Activated CD4-positive, alpha-beta T cell treated with anti-CD3 and anti-CD28 coated beads for 4 hours (primary cell): ENCODE data around the gene TF.

Experiments
- DNase-seq, 2 donors: peaks; one replicate each; pipeline ENCODE4 v3.0.0-alpha.2; 2020

Gene TF

DNA sequence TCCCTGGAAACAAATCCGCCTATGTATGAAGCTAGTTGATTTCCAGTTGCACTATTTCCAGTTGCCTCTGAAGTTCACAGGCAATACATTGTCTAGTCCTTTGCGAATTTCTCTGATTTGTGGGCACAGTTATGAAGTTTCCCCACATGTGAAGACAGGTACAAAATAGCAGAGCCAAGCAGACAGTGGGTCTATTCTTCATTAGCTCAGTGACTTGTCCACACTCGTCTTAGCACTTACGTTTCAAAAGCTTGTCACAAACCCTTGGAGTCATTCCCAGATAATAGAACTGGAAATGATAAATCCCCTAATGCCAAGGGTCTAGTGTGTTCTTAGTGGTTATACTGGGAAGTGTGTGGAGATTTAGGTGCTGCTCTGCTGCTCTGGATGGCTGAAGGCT, 73.9 kb downstream of the TF start:
- DNase-seq: no peak

DNA sequence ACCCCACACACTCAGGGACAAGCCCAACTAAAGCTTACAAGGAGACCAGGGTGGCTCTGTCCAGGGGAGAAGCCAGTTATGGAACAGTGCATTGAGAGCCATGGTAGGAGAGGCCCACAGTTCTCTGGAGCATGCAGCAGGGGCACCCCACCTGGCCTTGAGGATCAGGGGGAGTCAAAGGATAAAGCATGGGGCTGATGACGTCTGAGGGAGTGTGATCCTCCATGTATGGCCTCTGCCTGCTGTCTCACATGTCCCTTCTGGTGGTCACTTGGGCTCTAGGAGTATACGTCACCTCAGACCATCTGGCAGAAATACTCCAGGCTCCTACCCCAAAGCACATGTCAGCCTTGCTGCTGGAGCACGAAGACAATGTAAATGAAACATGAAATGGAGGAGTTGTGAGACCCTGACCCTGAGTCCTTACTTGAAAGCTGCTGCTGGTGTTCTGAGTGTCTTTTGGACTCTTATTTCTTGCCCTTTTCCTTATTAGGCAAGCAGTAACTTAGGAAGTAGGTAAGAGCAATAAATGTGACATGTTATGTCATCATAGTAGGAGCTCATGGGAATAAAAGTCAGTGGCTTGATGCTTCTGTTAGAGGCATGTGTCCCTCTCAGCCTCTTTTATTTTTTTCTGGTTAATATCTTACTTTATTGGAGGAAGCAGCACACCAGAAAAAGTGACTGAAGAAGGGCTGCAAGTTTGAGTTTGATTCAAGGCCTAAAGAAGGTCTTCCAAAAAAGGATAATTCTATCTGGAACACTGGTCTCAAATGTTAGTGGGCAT, 74.9 kb downstream of the TF start:
- no peak for DNase-seq

DNA sequence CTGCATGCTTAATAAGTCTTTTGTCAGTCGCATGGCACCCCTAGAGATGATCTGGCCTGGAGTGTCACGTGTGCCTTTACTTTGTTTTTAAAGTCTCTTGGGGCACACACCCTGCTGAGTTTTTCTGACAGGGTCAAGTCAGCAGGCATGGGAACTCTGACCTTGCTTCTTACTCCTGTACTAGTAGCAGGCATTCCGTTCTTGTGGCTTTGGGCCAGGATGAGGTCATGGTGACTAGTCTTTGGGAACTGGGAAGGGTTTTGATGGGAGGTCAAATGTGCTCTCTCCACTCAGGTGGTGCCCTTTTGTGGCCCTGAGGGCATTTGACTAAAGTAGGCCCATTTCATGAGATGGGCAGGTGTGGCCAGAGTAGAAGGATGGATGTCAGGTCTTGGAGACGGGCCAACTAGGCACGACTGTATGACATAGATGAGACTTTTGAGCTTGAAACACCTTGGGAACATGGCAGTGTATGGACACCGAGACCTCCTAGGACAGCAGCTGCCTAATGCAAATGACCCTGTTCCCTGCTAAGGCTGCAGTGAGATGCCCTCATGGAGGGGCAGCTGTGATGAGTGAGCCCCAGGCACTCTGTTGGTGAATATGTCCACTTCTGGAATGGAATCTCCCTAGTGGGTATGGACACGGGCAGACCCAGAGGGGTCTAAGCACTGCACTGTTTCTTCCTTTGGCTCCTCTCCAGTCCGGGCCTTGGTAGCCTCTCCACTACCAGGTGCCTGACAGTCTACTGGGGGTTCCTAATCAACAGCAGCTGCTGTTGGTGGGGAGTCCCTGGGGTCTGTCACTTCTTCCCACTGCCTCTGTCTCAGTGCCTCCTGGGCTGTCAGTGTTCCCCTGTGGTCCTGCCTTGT, 75.8 kb downstream of the TF start:
- no peak for DNase-seq

DNA sequence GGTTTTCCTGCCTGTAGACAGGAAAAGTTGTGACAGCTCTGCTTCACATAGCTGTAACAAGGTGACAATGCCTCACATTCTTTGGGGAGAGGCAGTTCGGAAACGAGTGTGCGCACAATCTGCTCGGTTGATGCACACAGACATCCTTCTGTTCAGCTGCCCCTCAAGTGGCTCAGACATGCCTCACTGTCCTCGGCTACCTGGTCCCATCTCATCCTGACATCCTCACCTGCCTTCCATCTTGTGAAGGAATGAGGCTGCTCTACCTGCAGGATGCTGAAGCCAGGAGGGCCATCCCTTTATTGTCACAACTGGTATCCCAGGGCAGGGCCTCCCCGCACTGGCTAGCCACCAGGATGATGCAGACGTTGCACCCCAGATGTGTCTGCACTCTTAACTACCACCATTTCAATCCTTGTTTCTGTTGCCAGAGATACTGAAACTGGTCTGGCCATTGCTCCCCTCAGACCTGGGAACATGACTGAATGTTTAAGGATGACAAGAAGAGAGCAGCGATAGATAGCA, 78.8 kb downstream of the TF start:
- DNase-seq: no peak

DNA sequence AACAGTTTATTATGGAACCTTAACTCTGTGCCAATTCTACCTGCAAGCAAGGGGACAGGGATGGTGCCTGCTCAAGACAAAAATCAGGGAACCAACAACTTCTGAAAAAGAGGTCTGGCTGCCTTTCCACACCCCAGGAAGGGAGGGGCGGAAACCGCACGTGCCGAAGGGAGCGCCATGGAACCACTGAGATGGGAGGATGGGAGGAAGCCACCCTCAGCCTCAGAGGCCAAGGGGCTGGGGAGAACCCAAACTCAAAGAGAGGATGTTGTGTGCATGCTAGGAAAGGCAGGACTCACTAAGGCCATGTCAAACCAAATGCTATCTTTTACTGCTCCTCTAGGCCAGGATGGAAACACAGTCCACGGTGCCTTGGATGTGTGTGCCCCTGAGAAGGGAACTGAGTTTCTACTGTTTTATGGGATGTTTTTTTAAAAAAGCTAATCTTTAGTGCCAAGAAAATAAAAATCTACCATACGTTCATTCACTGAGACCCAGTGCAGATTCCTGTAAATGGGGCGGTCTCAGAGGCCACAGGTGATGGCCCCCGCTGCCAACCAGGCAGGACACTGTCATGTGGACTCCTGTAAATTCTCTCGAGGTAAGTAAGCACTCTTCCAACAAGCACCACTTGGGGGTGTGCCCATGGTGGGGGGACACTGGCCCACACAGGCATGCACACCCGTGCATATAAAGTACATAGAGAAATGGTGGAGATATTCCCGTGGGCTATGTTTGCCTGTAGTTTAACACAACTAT, 80.0 kb downstream of the TF start:
- no peak for DNase-seq

DNA sequence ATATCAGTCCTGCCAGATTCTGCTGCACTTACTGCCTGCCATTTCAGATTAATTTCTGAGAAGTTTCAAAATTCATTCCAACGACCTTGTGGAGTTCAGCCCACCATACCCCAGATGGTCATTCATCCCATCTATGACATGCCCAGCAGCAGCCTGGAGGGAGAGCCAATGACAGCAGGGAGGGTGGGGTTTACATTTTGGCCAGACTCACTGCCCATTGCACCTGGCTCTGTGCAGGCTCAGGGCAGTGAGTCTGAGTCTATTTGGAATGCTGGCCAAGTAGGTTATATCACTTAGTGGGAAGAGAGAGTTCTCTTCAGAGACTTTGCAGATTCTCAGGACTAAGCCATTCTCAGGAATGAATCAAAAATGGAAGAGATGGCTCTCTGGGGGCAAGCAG, 80.9 kb downstream of the TF start:
- no peak for DNase-seq

DNA sequence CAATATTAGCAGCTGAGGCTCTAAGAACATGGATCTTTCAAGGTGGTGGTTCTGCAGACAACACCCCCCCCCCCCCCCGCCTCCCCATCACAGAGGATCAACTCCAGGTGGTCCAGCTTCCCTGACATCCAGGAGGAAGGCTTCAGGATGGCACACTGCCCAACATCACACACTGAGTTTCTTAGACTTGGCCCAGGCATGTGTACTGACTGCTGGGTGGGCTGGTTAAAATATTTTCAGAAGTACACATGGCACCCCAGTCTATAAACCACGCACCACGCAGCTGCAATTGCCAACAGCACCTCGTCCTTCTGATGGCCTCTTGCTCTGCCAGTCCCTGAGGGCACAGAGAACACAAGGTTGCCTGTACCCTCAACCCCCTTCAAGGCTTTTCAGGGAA, 81.5 kb downstream of the TF start:
- DNase-seq: no peak

DNA sequence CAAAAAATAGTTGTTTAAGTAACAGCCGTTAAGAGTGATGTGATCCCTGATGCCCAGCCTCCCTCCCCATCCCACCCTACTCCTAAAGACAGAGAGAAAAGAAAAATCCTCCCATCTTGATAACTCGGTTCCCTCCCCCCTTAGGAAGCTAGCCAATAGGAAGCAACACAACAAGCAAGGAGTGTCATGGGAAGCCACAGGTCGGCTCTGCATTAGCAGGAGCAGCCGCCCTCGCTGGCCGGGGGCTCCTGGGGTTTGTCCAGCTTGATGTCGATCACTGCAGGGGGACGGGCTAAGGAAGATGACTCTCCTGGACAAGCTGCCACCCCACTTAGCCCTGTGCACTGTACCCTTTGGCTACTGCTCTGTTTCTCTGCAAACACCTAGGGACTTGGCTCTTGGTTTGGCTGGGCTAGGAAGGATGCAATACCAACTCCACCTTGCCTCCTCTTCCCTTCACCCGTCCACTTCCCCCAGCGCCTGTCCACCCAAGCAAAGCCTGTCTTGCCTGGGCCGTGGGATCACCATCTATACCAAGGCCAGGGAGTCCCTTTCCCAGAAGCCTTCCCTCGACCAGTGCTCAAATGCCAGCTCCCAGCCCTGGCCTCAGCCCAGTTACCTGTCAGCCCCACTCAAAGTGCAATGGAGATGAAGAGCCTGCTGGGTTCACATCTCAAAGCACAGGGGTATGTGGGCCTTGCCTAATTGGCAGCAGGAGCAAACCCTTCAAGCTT, 82.5 kb downstream of the TF start:
- no peak for DNase-seq

DNA sequence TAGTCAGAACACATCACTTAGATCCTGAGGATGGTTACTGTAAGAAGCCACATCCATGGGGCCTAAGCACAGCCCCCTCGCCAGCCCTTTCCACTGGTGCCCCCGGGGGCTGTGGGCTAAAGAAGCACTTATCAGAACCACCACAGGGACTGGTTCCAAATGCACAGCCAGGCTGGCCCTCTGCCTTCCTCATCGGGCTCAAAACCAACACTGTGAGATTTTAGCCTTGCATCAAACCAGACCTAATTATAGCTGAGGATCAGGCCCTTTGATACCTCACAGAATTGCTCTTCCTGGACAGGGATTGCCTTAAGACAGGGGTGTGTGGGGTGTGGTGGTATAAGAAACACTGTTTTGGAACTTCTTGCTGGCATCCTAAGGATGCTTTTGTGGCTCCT, 83.1 kb downstream of the TF start:
- no peak for DNase-seq

DNA sequence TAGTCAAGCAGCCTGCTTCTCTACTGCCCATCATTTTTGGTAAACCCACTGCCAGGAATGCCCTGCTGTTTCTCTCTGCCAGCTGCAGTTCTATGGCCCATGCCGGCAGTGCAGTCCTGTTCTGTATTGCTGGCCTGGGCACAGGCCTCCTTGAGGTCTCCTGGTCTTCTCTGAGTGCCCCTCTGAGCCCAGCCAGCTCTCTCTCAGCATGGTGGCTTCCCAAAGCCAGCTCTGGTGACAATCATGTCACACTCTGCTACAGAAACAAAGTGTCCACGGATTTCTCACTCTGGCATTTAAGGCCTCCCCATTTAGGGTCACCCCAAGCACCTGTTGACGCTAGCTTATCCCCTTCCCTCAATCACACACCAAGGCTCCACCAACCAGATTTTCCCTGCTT, 83.9 kb downstream of the TF start:
- no peak for DNase-seq

DNA sequence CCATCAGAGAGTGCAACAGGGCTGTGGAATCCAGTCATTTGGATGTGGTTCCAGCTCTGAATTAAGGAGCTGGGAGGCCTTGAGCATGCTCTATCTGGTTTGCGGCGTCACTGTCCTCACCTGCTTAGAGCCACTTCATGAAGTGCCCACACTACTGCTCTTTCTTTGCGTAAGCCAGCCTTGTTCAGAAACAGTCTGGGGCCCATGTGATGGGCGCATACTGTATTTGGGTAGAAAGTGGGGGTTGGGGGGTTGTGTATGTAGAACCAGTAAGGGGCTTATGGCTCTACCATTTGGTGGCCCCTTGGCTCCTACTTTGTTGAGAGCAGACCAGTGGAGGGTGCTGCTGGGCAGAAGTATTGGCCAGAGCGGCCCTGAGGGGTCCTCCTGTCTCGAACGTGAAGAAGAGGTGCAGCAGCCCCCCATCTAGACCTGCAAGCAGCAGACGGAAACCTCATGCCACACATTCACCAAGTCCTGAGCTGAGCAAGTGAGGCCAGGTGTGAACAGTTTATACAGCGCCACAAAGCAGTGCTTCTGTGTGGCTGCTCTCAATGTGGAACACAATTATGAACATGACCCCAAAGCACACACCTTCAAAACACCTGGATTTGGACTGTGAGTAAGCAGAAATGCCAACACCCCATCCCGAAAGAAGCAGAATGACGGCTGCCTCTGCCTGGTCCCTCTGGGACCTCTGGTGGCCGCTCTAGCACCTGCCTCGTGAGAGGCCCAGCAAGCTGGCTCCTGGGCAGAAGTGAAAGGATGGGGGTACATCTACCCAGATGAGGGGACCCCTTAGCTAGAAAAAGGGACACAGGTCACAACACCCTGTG, 86.0 kb downstream of the TF start:
- no peak for DNase-seq

DNA sequence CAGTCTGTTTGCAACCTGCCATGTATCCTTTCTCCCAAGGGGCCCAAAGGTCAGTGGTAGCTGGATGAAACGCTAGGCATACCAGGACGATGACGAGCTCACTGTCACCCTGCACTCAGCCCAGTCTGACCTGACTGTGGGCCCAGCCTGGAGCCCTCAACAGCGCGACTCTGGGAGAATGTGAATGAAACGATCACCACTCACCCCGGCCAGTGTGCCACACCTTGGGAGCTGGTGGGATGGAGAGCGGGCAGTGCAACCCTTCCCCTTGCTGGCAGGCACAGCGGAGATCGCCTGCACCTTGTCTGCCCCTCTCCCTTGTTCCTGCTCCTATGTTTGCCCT, 86.6 kb downstream of the TF start:
- DNase-seq: no peak

DNA sequence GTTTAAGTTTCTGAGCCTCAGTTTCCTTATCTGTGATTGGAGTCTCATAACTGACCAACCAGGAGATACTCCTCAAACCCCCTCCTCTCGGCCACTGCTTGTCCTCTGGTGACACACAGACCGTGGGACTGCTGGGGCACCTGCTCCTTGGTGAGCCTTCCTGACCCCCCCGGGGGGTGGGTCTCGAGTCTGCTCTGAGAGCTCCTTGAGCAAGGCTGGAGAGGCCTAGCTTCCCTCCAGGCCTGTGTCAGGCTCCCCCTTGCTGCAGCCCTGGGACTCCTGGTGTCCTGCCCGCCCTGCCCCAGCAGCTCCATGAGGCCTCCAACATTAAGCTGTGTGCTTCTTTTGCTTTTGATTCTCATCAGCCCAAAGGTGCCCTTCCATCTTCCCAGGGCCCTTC, 87.1 kb downstream of the TF start:
- no peak for DNase-seq

DNA sequence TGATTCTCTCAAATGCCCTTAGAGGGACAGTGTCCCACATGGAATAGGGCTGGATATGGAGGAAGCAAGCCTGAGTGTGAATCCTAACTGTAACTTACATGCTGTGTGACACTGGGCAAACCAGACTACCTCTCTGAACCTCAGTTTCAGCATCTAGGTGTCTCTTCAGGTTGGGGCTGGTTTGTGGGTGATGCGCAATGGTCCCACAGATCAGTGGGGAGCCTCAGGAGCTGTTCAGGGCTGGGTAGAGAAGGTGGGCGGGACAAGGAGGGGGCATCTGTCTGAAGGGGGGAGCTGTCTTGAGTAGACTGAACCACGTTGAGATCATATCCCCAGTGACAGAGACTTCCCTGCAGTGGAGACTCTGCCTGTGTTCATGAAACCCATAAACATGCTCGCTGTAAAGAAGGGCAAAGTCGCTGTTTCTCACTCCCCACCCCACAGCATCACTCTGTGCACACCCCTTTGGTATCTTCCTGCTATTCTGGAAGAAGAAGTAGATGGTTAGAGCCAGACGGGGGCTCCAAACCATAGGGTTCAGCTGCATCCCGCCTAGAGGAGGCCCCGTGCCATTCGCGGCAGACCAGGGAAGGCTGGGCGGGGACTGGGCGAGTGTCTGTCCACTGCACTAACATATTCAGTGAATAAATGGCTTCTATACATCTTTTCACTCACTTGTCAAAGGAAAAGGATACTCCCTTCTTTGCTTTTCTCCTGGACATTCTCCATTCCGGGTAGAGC, 87.9 kb downstream of the TF start:
- DNase-seq: no peak

DNA sequence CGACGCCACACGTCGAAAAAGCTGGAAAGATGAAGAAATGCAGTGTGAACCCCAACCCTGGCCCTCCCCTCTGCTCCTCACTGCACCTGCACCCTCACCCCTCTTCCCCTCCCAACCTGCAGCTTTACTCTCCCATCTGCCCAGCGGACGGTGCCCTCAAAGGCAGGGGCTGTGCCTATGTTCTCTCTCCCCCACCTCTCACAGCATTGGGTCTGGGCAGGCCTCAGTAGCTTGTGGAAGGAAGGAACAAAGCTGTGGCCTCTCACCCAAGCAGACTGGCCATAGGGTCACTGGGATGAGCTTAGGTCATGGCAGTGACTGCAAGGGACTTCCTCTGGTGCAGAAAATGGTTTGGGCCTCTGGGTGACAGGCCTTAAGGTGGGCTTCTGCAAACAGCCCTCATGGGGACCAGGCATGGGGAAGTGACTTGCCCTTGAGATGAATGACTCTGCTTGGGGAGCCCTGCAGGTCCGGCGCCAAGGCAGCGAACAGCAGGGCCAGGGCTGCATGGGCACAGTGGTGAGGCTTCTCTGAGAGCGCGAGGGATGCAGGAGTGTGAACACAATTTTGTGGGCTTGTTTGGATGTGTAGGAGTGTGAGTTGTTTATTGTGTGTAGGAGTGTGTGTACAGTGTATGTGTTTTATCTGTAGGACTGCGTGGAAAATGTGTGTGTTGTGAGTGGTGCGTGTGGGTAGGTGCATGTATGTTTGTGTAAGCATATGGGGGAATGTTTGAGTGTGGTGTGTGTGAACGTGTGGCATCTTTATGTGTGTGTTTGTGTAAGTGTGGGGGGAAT, 88.6 kb downstream of the TF start:
- DNase-seq: no peak

DNA sequence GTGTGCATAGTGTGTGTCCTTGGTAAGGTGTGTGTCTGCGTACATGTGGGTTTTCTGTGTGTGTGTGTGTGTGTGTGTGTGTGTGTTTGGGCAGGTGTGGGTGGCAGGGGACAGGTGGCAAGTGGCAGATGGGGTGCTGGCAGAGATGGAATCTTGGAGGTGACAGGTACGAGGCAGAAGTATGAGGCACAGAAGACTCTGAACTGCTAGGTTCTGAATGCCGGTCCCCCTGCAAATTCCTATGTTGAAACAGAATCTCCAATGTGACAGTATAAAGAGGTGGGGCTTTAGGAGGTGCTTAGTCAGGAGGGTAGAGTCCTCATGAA, 89.2 kb downstream of the TF start:
- no peak for DNase-seq

DNA sequence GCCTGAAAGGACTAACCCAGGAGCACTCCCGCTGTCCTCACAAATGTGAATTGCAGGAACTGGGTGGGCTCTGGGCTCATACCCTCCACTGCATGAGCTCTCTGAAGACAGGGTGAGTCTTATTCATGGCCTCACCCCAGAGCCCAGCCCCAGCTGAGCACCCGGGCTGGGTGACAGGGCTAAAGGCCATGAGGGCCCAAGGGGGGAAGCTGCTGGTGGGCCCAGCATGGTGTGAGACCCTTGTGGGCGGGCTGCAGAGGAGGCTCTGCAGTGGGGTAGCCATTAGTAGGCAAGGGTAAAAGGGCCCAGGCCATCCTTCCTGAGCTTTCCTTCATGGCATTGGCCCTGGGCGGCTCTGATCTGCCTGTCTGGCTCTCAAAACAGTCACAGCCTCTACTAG, 89.8 kb downstream of the TF start:
- no peak for DNase-seq

DNA sequence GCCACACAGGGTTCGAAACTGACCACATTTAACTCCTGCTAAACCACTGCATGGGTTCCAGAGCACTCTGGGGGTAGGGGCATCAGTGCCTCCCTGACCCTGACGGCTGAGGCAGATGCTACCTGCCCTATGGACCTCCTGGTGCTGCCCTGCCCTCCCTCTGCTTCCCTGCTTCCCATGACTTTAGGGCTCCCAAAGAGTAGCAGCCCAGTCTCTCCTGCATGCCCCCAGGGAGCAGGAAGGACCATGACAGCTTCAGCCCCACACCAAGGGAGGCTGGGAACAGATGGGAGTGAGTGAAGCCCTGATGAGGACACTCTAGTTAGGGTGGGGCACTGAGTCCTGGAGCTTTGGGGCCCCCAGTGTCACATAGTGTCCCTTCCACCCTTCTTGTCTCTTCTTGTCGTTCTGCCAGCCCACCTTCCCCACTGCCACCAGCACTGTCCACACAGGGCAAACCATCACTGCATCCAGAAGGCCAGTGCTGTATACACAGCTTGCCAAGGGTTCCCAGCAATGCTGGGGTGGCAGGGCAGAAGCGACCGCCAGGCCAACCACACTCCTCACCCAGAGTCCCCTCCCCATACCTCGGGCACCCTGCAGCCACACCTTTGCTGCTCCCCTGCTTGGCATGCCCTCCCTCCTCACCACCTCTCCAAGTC, 90.4 kb downstream of the TF start:
- no peak for DNase-seq

DNA sequence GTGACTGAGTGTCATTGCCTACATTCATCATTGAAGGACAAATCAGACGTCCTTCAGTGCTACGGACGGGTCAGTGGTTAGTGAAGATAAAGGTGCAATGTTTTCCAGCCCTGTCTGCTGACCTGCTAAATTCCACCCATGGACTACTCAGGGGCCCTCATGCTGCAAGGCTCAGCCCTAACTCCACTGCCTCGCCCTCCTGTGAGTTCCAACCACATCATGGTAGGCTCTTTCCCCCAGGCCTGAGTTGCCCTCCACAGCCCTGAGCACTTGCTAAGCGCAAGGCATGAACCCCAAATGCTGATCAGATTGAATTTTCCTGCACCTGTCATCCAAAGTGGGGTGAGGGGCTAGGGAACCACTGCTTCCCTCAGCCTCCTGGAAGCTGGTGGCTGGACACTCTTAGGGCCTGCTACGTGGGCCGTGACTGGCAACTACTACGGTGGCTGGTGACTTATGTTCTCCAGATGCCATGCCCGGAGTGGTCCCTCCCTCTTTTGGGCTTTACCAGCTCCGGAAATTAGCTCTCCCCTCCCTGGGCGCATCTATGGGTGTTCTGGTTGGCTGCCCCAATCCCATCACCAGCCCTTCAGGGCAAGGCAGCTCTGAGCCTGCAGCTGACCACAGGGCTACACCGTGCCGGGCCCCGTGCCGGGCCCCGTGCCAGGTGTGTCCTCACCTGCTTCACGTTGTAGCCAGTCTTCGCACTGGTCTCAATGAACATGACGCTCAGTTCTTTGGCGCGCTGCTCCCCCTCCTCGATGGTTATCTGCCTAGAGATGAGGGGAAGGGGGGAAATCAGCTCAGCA, 91.5 kb downstream of the TF start:
- no peak for DNase-seq
